HuH-7.5 (cell line): Measurements from ENCODE around the gene MDGA2.

Experiments used
- DNase-seq: peaks from one replicate; pipeline ENCODE4 v3.0.0; 2011; ENCODE audit warnings: low spot score

MDGA2 gene

DNA sequence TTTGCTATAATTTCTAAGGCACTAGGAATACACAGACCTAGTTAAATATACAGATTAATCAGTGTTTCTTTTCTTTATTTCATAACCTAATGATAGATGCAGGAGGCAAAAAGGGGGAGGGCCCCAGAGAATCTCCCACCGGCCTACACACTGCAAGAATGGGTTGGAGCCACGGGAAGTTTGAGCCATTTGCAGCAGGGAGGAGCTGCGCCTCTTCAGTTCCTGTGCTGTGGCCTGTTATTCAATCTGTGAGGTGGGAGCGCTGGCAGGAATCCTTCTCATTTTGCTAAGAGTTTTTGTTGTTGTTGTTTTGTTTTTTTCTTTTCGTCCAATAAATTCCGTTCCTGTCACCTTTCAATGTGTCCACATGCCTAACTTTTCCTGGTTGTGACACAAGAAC lies 772.6 kb downstream of the MDGA2 start:
- DNase-seq: no peak

DNA sequence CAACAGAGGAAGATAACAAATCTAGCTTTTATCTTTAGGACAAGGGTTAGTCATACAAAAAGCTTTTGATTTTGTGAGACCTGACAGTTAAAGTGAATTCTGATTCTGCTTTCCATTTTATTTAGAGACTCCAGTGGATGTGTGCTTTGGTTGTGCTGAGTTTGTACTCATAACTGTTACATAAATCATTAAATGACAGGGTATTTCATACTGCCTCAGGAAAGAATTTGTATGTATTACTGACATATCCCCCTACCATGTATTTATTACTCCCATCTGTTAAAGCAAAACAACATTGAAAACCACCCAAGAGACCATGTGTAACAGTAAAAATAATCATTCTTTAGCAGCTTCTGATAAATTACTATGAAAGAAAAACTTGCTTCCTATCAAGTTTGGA lies 780.9 kb downstream of the MDGA2 start:
- DNase-seq: no peak

DNA sequence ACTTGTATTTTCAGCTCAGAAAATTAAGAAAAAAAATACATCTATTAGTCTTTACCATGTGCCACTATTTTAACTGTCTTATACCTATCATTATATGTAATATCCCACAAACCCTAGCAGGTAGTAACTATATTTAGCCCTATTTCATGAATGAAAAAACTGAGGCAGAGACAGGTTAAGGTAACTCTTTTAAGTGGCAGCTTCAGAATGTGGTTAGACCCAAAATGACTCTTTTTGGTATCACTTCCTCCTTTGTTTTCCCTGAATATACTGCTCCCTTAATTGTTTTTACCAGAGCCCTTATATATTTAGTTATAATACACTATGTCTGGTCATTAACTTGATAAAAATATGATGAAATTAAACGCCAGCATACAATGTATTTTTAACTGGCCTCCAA lies 788.3 kb downstream of the MDGA2 start:
- DNase-seq: no peak

GRCh38 chr14:46885566-46885965 lies 789.8 kb downstream of the MDGA2 start:
- DNase-seq: no peak

GRCh38 chr14:46861753-46862152 lies 813.7 kb downstream of the MDGA2 start:
- DNase-seq: no peak

- no peak for DNase-seq
These were observed 834.3 kb downstream of the MDGA2 start for GRCh38 chr14:46840944-46841720.

DNA sequence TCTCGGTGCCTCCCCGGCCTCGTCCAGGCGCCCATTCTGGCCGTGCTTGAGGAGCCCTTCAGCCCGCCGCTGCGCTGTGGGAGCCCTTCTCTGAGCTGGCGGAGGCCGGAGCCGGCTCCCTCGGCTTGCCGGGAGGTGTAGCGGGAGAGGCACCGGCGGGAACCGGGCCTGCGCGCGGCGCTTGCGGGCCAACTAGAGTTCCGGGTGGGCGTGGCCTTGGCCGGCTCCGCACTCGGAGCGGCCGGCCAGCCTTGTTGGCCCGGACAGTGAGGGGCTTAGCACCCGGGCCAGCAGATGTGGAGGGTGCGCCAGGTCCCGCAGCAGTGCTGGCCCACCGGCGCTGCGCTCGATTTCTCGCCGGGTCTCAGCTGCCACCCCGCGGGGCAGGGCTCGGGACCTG lies 855.1 kb downstream of the MDGA2 start:
- DNase-seq: no peak

GRCh38 chr14:46819117-46819516 lies 856.3 kb downstream of the MDGA2 start:
- no peak for DNase-seq

DNA sequence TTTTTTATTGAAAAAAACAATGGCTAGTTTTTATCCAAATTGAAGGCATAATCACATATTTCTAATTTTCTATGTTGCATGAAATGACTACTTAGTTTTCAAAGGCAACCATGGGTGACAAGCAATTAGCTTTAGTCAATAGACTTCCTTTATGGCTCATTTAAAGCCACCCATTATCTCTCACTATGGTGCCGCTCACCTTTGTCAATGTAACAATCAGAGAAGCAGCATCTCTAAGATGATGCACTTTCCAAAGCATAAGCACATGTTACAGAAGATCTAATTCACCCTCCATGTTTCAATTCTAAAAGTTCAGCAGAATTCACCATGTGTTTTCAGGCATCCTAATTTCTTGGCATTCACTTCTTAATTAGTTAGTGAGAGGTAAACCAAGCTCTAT lies 857.3 kb downstream of the MDGA2 start:
- DNase-seq: no peak

GRCh38 chr14:46793144-46793543 lies 882.3 kb downstream of the MDGA2 start:
- no peak for DNase-seq
